ENCODE data around the gene SHROOM3.

The SHROOM3 gene

DNA sequence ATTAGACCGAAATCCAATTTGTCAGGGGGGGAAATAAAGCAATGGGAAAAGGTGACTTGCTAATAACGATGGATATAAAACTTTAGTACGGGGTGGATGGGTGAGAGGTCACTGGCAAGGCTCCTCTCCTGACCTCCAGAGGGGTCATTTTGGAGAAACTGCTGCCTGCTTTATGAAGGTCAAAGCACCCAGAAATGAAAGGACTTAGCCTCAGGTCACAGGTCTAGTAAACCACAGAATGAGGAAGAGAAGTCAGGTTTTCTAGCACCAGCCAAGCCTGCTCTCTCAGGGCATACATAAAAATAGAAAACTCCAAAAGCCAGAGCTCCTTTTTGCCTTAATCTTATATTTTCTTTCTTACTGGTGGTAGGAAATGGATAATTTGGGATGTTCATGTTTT, 134.2 kb downstream of the SHROOM3 start:
- TF ChIP-seq, protein P1, sequence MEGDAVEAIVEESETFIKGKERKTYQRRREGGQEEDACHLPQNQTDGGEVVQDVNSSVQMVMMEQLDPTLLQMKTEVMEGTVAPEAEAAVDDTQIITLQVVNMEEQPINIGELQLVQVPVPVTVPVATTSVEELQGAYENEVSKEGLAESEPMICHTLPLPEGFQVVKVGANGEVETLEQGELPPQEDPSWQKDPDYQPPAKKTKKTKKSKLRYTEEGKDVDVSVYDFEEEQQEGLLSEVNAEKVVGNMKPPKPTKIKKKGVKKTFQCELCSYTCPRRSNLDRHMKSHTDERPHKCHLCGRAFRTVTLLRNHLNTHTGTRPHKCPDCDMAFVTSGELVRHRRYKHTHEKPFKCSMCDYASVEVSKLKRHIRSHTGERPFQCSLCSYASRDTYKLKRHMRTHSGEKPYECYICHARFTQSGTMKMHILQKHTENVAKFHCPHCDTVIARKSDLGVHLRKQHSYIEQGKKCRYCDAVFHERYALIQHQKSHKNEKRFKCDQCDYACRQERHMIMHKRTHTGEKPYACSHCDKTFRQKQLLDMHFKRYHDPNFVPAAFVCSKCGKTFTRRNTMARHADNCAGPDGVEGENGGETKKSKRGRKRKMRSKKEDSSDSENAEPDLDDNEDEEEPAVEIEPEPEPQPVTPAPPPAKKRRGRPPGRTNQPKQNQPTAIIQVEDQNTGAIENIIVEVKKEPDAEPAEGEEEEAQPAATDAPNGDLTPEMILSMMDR (IDR thresholded peaks at IDR 0.05; ENCODE audit: extremely low read depth, missing control alignments): no peak
- DNase-seq (ENCODE audit: low spot score): no peak

DNA sequence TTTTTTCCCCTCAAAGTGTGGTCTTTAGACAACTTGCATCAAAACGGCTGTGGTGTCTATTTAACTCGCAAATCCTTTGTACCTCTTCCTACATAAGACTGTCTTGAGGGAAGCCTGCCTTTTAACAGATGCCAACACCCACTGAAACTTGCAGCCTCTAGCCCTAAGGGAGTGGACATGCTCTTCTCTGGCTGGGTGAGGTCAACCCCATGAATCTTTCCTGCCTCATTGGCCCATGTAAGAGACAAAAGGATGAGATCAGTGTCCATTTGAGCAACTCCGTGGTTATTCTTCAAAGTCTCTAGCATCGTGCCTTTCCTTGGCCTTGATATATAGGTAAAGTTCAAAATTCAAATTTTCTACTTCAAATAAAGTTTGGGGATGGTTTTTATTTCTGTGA, 134.7 kb downstream of the SHROOM3 start:
- TF ChIP-seq, protein P1 (IDR thresholded peaks at IDR 0.05; ENCODE audit: extremely low read depth, missing control alignments): no peak
- no peak for DNase-seq (ENCODE audit: low spot score)

DNA sequence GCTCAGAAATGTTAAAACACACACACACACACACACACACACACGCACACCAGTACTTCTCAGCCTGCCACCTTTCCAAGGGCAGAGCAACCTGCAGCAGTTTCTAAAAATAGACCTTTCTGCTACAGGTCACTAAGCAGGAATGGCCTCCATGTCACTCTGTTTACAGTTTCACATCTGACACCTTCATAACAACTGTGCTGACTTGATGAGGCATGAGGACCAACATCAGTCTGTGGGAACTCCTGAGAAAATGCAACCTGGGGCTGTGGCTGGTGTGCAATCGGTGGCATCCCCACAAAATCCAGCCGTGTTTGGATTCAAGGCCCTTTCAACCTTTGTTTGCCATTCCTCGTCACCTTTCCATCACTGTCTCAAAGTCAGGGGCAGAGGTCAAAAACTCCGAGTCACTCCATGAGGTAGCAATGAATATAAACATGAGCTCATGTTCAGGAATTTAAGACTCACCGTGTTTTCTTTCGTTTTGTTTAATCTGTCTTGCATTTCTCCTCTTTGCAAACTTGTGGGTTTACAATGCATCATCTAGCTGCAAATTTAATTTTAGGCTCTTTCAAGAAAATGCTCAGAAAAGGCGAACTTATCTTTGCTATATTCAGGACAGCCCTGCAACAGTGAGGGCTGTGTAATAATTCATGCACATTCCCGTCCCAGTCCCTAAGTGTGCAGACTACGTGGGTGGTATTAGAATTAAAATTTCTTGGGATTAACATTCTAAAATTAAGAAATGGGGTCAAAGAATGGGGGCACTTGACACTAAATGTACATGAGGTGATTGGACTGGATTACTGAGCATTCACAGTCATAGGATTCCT, 135.3 kb downstream of the SHROOM3 start:
- TF ChIP-seq, protein P1 (IDR thresholded peaks at IDR 0.05; ENCODE audit: extremely low read depth, missing control alignments): no peak
- DNase-seq (ENCODE audit: low spot score): no peak

DNA sequence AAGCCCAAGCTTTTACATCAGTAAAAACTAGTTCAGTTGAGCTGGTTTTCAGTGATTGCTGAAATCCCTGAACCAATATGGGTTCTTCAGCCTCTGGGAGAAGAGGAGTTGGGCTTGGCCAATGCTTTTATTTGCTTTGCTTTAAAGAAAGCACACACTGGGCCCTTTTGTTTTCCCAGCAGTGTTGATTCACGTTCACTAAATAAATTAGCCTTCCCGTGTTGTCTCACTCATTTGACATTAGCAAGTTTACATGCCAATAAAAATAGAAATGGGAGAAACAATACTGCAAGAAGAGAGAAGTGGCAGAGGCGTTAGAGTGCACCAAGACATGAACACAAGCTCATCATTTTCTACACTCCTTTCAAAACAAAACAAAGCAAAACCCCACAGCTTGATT, 136.2 kb downstream of the SHROOM3 start:
- DNase-seq (ENCODE audit: low spot score): no peak

DNA sequence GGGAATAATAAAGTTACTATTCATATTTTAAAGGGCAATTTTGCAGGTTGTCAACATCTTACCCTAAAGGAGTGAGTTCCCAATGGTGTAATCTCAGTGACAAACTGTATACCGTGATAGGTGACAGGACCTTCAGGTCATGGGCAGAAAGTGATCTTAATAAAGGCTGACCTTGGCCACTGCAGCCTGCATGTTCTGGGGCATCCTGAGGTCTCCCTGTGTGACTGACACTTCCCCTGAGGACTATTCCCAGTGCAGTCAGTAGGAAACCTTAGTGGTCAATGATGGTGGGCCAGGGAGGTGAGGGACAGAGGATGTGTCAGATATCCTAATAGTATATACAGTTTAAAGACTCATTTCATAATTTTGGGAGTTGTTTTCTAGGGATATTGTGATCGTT, 137.2 kb downstream of the SHROOM3 start:
- no peak for DNase-seq (ENCODE audit: low spot score)
- TF ChIP-seq, protein P1 (IDR thresholded peaks at IDR 0.05; ENCODE audit: extremely low read depth, missing control alignments): no peak

More for the DNA sequence above, 136.2 kb downstream of the SHROOM3 start:
- TF ChIP-seq, protein P1 (IDR thresholded peaks at IDR 0.05; ENCODE audit: extremely low read depth, missing control alignments): no peak

DNA sequence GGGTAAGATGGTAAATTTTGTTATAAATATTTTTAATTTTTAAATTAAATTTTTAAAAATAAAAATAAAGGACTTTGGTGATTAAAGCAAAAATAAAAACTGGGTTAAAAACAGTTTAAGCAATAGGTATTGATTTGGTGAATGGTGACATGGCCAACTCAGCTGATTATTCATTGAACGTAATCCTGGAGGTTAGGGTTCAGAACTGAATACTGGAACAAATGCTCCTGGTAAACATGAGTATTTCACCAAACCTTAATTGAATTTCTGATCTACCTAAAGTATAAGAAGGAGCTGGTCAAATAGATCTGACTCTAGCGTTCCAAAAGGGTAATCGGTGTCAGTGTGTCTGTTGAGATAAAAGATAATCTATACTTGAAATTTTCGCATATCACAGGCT, 141.8 kb downstream of the SHROOM3 start:
- TF ChIP-seq, protein P1 (IDR thresholded peaks at IDR 0.05; ENCODE audit: extremely low read depth, missing control alignments): no peak

DNA sequence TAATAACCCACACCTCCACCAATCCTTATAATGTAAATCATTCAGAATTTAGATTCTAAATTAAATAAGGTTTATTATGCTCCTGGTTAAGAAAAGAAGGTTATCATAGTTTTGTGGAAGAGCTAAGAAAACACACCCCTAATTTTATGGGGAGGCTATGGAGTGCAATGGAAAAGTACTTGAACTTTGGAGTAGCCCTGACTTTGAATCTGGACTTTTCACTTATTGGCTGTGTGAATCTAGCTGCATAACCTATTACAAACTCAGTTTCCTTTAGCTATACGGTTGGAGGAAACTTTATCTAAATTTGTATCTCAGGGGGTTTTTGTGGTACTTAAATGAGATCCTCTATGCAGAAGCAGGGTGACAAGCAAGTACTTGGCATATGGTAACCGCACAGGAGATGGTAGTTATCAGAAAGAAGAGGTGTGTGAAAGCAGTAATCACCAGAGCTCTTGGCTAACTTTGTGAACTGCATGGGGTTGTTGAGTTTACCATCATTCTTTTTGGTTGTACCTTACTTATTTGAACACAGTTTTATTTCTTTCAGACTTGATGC, 143.1 kb downstream of the SHROOM3 start:
- no peak for DNase-seq (ENCODE audit: low spot score)
- TF ChIP-seq, protein P1 (IDR thresholded peaks at IDR 0.05; ENCODE audit: extremely low read depth, missing control alignments): no peak

More for the DNA sequence above, 141.8 kb downstream of the SHROOM3 start:
- DNase-seq (ENCODE audit: low spot score): no peak
